ENCODE results near the gene KIF5C.

- TF ChIP-seq CTCF (conservative IDR thresholded peaks at IDR 0.05), result no peak
- no peak for TF ChIP-seq ZFX (IDR thresholded peaks at IDR 0.05)
Measured at GRCh38 chr2:148909114-148909513, 34.1 kb downstream of the KIF5C start.

Data from C4-2B (cell line).